ENCODE data around the gene BAZ2A. TPM values are rescaled to one million over a fixed set of nuclear protein-coding genes. Genes with fewer than 3 reads are reported as not detected.
A peak's percentile ranks its signal among the peaks of the same experiment; 100 is the strongest.

The BAZ2A gene
- total and polyA plus RNA-seq, 12 donors, result 21.9 to 115 (median 72.4) TPM

GRCh38 chr12:56671608-56672007, 41.5 kb upstream of the BAZ2A start:
- Histone ChIP-seq H3K27me3 (no peaks in the 10 kb centered on the region), H3K36me3 (replicated peaks in 1 of 2) (peaks cover 0 to 64% of the 10 kb centered on the region in 2 donors), H3K9me3 (replicated peaks in 1 of 3) (no peaks in the 10 kb centered on the region), H3K4me3 (no peak overlapping the region), H3K27ac (peak overlapping the region in 2 of 5 donors; percentile 2 to 19), H3K4me1 (replicated peaks in 1 of 2) (peaks cover 21 to 35% of the 10 kb centered on the region in 2 donors)
- DNase-seq, result no peak
- TF ChIP-seq POLR2A (IDR thresholded peaks at IDR 0.05), result no peak
- no peak for TF ChIP-seq CTCF (IDR thresholded peaks at IDR 0.05)
- intact Hi-C loops (cut with DNase I), result no loop called here
- WGBS, 4 donors, result 39 to 54% (median 47%) methylated on average over 2 of the region's 2 CpGs

- Histone ChIP-seq H3K4me3 (no peak overlapping the region), H3K9me3 (replicated peaks in 1 of 3) (no peaks in the 10 kb centered on the region), H3K27ac (no peak overlapping the region), H3K4me1 (replicated peaks in 1 of 2) (peaks cover 13 to 27% of the 10 kb centered on the region in 2 donors), H3K27me3 (no peaks in the 10 kb centered on the region), H3K36me3 (replicated peaks in 1 of 2) (peaks cover 0 to 70% of the 10 kb centered on the region in 2 donors)
- DNase-seq, result peak in 2 of 7 donors; percentile 7 to 23
- TF ChIP-seq POLR2A (IDR thresholded peaks at IDR 0.05) (no peak), CTCF (IDR thresholded peaks at IDR 0.05) (no peak)
- intact Hi-C loops (cut with DNase I), result no loop called here
- WGBS, 4 donors, result 86 to 97% (median 92%) methylated on average over 4 of the region's 4 CpGs
These were observed 40.7 kb upstream of the BAZ2A start for GRCh38 chr12:56670836-56671235.

DNA sequence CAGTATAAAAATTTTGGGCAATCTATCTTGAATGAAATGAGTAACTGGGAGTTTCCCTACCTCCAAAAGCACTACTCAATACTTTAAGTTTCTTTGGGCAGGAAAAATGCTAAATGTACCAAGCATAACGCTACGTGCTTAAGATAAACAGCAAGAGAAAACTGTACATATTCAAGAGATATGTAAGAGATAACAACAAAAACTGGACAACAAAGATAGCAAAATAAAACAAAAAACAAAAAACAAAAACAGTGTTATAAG, 38.0 kb upstream of the BAZ2A start:
- no peaks in the 10 kb centered on the region for H3K9me3 ChIP-seq (replicated peaks in 1 of 3)
- peaks cover 6 to 17% of the 10 kb centered on the region in 2 donors for H3K4me1 ChIP-seq (replicated peaks in 1 of 2)
- H3K27ac ChIP-seq, result no peak overlapping the region
- no peak for DNase-seq
- H3K27me3 ChIP-seq, result no peaks in the 10 kb centered on the region
- TF ChIP-seq CTCF (IDR thresholded peaks at IDR 0.05), result no peak
- WGBS, 4 donors, result 89 to 98% (median 93%) methylated on average over 2 of the region's 2 CpGs
- H3K4me3 ChIP-seq, result no peak overlapping the region
- peaks cover 0 to 97% of the 10 kb centered on the region in 2 donors for H3K36me3 ChIP-seq (replicated peaks in 1 of 2)
- intact Hi-C loops (cut with DNase I), result no loop called here

DNA sequence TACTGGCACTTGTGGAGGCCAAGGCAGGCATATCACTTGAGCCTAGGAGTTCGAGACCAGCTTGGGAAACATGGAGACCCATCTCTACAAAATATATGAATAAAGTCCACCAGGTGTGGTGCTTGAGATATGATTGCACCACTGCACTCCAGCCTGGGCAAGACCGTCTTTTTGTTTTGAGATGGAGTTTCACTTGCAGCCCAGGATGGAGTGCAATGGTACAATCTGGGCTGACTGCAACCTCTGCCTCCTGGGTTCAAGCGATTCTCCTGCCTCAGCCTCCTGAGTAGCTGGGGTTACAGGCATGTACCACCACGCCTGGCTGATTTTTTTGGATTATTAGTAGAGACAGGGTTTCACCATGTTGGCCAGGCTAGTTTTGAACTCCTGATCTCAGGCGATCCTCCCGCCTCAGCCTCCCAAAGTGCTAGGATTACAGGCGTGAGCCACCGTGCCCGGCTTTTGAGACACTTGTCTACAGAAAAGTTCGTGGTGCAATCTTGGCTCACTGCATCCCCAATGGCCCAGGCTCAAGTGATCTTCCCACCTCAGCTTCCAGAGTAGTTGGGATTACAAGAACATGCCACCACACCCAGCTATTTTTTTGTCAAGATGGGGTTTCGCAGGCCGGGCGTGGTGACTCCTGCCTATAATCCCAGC, 32.0 kb upstream of the BAZ2A start:
- H3K27ac ChIP-seq, result no peak overlapping the region
- intact Hi-C loops (cut with DNase I), result no loop called here
- DNase-seq, result peak in 3 of 7 donors; percentile 8 to 20 (median 10)
- no peak overlapping the region for H3K4me3 ChIP-seq
- TF ChIP-seq POLR2A (IDR thresholded peaks at IDR 0.05) (no peak), CTCF (IDR thresholded peaks at IDR 0.05) (no peak)
- peaks cover 0 to 44% of the 10 kb centered on the region in 2 donors for H3K36me3 ChIP-seq (replicated peaks in 1 of 2)
- no peaks in the 10 kb centered on the region for H3K27me3 ChIP-seq
- H3K9me3 ChIP-seq (replicated peaks in 1 of 3), result no peaks in the 10 kb centered on the region
- H3K4me1 ChIP-seq (replicated peaks in 1 of 2), result no peaks in the 10 kb centered on the region
- WGBS, 4 donors, result 90 to 97% (median 94%) methylated on average over 10 to 13 of the region's 13 CpGs
